NOMO-1 (cell line): ENCODE measurements around the gene ZNF316.
"Not testable (repeated sequence)": the region's sequence is repeated elsewhere in the genome, so short reads cannot be mapped to it uniquely, and the experiment has no call there.

Experiments used
- DNase-seq, 2 experiments: peaks; one replicate each; lab custom pipeline; 2025; ENCODE audit not compliant: unreplicated experiment in 2 of 2; lab: John Stamatoyannopoulos, UW

The ZNF316 gene

DNA sequence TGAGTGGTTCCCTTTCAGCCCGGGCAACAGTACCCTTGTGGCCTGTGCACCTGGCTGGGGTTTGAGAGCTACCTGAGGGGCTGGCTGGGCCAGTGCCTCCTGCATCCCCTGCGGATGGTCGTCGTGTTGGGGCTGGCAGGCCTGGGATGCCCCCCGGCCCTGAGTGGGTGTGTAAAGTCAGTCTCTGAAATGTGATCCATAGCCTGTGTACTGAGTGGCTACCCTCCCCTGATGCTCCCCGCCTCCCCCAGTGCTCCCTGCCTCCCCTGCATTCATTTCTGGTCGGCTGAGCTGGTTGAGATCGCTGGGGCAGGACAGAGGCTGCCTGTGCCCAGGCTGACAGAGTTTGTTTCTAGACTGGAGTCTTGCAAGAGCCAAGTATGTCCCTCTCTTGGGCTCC lies 9.3 kb downstream of the ZNF316 start:
- DNase-seq, result no peak

- DNase-seq, result no peak
These were observed 10.0 kb downstream of the ZNF316 start for GRCh38 chr7:6647080-6647479.

GRCh38 chr7:6647541-6647940 lies 10.4 kb downstream of the ZNF316 start:
- no peak for DNase-seq

- DNase-seq, result no peak
These were observed 11.1 kb downstream of the ZNF316 start for GRCh38 chr7:6648066-6648814.

GRCh38 chr7:6648815-6649104 lies 11.6 kb downstream of the ZNF316 start:
- DNase-seq, result no peak

DNA sequence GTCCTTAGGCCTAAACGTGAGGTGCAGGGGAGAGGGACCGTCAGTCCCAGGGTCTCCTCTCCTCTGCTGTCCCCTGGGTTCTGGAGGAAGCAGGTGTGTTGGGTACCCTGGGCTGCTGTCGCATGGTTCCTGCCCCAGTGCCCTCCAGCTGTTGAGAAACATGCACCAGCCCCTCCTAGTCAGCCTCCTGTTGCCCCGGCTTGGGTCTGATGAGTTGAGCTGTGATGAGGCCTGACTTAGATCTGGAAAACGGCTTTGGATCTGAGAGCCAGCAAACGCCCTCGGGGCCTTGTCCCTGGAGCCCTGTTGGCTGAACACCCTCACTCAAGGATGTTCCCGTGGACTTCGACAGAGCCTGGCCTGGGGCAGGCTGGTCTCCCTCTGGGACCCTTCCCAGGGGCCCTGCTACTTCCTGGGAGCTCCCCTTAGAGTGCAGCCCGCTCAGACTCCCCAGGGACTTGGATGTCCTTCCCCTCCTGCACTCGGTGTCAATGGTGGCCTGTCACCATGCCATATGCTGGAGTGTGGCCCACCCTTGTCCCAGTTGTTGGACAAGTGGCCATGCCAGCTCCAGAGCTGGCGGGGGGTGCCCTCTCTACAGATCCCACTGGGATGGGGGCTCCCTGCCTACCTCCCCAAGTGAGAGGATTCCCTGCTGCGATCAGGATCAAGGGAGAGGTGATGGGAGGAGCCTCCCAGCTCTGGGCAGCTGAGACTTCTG lies 12.3 kb downstream of the ZNF316 start:
- DNase-seq, result no peak

DNA sequence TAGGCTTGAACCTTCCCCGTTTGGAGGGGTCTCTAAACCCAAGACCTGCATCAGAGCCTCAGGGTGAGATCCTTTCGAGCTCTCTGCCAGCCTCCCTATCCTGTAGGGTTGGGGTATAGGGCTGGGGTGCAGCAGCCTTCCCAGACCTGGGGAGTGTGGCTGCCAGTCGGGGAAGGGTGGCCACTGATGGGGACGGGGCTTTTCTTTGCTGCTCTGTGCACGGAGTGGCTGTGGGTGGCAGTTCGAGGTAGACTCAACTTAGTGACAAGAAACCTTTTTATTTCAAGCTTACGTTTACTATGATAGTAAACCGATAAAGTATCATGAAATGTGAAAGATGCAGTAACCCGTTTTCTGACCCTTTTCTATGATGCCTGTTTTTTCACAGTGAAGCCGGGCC lies 13.0 kb downstream of the ZNF316 start:
- DNase-seq, result no peak

GRCh38 chr7:6650521-6651011 lies 13.4 kb downstream of the ZNF316 start:
- no peak for DNase-seq

- DNase-seq, result no peak
These were observed 14.8 kb downstream of the ZNF316 start for GRCh38 chr7:6651851-6652445.

GRCh38 chr7:6652446-6653011 lies 15.4 kb downstream of the ZNF316 start:
- DNase-seq, result no peak

- DNase-seq, result no peak
These were observed 16.2 kb downstream of the ZNF316 start for GRCh38 chr7:6653071-6654003.

DNA sequence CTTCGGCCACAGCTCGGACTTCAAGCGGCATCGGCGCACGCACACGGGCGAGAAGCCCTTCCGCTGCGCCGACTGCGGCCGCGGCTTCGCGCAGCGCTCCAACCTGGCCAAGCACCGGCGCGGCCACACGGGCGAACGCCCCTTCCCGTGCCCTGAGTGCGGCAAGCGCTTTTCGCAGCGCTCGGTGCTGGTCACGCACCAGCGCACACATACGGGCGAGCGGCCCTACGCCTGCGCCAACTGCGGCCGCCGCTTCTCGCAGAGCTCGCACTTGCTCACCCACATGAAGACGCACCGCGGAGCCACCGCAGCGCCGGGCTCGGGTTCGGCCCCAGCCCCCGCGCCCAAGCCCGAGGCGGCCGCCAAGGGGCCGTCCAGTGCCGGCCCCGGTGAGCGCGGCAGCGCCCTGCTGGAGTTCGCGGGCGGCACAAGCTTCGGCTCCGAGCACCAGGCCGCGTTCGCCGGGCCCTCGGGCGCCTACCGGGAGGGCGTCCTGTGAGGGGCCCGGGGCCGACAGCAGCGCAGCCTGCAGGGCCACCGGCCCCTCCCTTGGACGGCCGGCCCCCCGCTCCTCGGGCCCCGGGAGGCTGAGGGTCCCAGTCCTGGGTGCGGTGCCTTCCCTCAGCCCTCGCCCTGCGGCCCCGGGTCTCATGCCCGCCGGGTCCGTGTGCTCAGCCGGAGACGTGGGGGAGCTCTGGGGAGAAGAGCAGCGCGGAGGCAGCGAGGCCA lies 17.2 kb downstream of the ZNF316 start:
- no peak for DNase-seq

DNA sequence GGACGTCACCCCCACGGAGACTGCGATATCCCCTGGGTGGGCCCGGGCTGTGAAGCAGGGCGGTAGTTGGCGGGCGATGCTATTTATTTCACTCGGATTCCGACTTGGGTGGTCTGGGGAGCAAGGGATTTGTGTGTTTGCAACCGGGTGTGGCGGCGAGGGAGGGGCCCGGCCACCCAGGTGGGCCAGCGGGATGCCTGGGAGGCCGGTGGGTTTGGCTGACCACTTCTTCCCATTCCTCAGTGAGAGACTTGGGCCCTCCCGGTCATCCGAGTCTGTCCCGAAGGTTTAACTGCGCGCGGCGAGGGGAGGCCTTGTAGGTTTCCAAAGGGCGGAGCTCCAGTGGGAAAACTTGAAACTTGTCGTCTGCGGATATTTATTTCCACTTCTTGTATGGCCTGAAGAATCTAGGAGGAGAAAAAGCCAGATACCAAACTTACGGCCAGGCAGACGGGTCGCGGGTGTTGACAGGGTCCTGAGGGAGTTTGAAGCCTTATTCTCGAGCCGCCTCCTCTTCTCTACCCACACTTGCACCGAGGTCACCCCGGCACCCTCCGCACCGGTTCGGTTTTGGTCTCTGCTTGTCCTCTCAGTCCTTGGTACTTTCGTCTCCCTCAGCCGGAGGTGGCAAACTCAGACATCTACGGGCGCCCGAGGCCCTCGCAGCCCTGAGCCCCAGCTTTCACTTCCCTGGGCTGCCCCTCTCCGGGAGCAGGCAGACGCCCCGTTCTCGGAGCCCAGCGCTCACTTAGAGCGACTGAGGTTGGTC lies 17.9 kb downstream of the ZNF316 start:
- DNase-seq, result no peak

DNA sequence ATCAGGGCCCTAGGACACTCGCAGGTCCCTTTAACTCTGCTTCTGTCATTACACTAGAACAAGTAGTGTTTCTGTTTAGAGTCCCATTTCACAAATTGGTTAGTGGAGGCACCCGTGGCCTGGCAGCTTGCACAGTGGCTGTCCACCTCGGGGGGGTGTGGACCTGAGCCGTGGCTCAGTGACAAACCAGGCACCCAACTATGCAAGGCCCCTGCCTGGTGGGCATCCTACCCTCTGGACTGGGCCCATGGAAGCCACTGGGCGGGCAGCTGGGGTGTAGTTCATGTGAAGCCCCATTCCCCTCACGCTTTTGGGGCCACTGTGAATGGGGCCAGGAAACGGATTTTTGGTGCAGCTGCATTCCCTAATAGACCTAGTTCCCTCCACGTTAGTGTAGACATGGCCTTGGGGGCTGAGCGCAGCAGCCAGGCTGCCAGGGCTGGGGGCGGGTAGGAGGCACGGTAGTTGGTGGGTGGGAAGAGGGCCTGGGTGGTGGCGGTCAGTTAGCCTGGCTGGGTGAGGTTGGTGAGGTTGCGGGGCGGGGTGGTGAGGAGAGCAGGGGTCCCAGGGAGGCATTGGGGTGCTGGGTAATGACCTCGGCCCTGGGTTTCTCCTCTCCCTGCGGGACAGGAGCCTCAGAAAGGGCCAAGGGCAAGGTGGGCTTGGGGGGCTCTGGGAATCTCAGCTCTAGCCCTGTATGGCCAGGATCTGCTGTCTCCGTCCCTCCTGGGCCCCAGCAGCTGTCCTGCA lies 18.7 kb downstream of the ZNF316 start:
- DNase-seq, result no peak

GRCh38 chr7:6656413-6656812 lies 19.3 kb downstream of the ZNF316 start:
- DNase-seq, result no peak

DNA sequence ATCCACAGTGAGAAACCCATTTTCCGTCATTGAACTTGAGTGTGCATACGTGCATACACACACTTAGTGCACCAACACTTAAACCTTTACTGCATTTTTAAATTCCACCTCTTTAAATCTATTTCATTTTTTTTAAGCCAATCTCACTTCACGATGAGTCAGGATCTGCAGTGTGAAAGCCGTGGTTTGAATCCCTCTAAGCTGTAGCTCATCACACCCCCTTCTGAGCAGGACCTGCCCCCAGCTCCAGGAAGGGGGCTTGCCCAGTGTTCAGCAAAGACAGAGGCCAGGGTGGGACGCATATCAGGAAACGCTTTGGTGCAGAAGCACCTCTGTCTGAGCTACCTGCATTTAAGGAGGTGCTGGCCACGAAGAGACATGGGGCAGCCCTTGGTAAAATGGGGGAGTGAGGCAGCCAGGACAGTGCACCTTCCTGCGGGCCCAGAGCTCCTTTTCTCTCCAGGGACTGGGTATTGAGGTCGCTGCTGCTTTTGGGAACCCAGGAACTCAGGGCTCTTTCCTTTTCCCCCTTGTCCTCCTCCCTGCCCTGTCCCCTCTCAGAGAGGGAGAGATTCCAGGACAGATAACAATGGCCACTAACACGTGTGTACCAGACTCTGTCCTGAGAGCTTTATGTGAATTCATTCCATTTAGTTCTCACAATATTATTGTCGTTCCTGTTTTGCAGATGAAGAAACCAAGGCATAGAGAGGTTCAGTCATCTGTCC lies 21.7 kb downstream of the ZNF316 start:
- DNase-seq, result no peak

DNA sequence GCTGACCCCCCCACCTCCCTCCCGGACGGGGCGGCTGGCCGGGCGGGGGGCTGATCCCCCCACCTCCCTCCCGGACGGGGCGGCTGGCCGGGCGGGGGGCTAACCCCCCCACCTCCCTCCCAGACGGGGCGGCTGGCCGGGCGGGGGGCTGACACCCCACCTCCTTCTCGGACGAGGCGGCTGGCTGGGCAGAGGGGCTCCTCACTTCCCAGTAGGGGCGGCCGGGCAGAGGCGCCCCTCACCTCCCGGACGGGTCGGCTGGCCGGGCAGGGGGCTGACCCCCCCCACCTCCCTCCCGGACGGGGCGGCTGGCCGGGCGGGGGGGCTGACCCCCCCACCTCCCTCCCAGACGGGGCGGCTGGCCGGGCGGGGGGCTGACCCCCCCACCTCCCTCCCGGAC lies 33.7 kb downstream of the ZNF316 start:
- not testable (repeated sequence) for DNase-seq
